Thyroid gland (tissue), 4 donors: Measurements from ENCODE around the gene XPNPEP1.

Experiments used
- CTCF ChIP-seq, 6 experiments: fragments of 200-600 bp in 3 of 6; fragments of 450-650 bp in 3 of 6; sonication (generic) in 3 of 6; IDR thresholded peaks; one replicate each; pipeline ENCODE4 v1.5.1; 2016 to 2019; ENCODE audit warnings: antibody characterized with exemption in 6 of 6, mild to moderate bottlenecking in 2 of 6, inconsistent platforms in 1 of 6, moderate library complexity in 1 of 6
- POLR2A ChIP-seq, 2 donors: fragments of 450-650 bp; IDR thresholded peaks; one replicate each; pipeline ENCODE4 v1.6.1; 2017; ENCODE audit warnings: antibody characterized with exemption in 2 of 2, mild to moderate bottlenecking in 2 of 2, moderate library complexity in 1 of 2

GRCh38 chr10:109926061-109926745 is 2.9 kb upstream of the XPNPEP1 start:
- TF ChIP-seq CTCF (IDR thresholded peaks at IDR 0.05) (no peak), POLR2A (IDR thresholded peaks at IDR 0.05) (no peak)
